Activated gamma-delta T cell treated with Interleukin-2 at 50 U/mL for 16 hours (primary cell): ENCODE data around the gene TTYH3.

Experiments used
- DNase-seq: peaks from one replicate; pipeline ENCODE4 v3.0.0-alpha.2; 2020

TTYH3 gene

DNA sequence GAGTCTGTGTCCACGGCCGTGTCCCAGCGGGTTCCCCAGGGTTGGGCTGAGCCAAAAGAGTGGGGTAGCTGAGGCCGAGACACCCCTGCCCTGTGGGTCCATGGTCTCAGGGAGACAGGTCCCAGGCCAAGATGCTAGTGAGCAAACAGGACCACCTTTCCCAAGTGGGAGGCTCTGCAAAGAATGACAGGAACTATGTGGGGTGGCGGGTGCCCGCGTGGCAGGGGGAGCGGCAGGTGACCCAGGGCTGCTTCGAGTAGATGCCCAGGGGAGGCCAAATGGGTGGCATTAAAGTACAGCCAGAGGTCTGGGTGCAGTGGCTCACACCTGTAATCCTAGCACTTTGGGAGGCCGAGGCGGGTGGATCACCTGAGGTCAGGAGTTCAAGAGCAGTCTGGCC, 18.2 kb downstream of the TTYH3 start:
- no peak for DNase-seq

DNA sequence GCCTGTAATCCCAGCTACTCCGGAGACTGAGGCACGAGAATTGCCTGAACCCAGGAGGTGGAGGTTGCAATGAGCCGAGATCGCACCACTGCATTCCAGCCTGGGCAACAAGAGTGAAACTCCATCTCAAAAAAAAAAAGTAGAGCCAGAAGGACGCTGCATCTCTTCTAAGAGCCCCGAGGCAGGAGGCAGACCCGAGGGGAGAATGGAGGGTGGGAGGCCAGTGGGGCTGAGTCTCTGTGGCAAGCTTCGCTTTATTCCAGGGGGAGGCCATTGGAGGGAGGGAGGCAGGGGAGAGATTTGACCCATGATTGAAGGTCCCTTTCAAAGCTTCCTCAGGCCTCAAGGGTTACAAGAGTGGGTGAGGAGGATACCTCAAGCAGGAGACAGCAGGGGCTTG, 18.7 kb downstream of the TTYH3 start:
- DNase-seq = no peak

DNA sequence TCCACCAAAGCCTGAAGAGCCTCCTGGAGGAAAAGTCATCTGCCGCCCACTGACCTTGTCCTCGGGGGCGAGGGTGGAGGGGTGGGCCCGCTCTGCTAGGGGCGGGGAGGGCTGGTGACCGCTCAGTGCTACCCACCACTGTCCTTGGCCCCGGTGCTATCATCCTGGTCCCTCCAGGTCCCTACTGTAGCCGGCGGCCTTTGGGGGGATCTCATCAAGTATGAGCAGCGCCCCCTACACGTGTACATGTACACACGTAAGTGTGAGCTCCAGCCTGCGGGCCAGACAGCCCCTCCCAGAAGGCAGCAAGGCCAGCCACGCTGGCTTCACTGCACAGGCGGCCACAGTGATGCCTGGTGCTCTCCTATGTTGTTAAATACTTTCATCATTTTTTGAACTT, 19.6 kb downstream of the TTYH3 start:
- no peak for DNase-seq

- DNase-seq = no peak
Measured at GRCh38 chr7:2651847-2652735, 20.3 kb downstream of the TTYH3 start.

DNA sequence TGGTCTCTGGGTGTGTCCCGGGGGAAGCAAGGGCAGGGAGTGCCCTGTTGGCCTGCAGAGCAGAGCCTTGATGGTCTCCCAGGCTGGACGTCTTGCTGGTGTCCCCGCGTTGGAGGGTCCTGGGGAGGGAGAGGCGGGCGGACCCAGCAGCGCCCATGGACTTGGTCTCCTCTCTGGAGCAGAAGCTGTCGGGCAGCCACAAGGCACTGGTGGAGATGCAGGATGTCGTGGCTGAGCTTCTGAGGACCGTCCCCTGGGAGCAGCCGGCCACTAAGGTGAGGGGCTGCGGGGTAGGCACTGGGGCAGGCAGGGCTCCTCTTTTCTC, 20.9 kb downstream of the TTYH3 start:
- no peak for DNase-seq

DNA sequence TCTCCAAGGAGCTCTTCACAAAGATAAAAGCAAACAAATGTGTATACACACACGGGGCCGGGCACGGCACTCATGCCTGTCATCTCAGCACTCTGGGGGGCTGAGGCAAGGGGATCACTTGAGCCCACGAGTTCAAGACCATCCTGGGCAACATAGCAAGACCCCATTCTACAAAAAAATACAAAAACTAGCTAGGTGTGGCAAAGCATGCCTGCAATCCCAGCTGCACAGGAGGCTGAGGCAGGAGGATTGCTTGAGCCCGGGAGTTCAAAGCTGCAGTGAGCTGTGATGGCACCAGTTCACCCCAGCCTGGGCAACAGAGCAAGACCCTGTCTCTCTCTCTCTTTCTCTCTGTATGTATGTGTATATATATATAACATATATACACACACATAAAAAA, 22.3 kb downstream of the TTYH3 start:
- DNase-seq = no peak

DNA sequence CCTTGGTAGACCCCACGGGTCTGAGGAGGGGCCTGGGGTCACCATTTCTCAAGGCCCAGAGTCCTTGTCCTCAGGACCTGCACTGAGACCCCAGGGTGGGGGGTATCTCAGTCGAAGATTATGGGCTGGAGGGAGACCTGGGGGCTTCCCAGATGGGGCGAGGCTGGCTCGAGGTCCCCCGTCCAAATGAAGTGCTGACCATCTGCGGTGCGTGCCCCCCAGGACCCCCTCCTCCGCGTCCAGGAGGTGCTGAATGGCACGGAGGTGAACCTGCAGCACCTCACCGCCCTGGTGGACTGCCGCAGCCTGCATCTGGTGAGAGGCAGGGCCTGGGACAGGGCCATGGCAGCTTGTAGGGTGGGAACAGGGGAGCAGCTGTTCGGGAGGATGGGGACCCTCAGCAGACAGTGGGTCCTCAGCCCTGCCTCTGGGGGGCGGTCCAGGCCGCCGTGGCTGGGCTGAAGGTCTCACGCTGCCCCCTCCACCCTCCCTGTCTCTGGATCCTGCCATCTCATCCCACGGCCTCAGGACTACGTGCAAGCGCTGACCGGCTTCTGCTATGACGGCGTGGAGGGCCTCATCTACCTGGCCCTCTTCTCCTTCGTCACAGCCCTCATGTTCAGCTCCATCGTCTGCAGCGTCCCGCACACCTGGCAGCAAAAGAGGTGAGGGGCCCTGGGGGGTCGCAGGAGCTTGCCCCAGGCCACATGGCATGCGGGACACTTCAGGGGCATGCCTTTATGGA, 24.3 kb downstream of the TTYH3 start:
- no peak for DNase-seq

GRCh38 chr7:2657208-2657607, 25.4 kb downstream of the TTYH3 start:
- DNase-seq = no peak

DNA sequence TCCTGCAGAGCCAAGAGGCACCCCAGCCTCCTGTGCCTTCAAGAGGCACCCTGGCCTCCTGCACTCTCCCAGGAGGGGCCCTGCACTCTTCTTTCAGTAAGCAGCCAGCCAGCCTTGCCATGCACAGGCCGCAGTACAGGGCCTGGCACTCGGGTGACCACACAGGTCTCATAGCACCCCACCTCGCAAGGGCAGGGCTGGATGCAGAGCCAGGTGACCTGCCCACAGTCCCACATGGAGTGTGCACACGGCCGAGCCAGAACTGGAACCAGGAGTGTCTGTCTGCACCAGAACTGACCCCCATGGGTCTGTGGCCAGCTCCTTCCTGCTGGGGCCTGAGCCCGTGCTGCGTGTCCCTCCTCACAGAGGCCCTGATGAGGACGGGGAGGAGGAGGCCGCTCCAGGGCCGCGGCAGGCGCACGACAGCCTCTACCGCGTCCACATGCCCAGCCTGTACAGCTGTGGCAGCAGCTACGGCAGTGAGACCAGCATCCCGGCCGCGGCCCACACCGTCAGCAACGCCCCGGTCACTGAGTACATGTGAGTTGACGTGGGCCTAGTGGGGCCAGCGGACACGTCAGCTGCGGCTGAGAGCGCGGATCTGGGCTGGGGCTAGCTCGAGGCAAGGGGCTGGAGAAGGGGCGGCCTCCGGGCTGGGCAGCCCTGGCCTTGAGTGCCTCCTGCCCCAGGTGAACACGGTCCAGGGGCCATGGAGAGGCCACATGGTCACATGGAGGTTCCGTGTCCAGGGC, 26.3 kb downstream of the TTYH3 start:
- no peak for DNase-seq

DNA sequence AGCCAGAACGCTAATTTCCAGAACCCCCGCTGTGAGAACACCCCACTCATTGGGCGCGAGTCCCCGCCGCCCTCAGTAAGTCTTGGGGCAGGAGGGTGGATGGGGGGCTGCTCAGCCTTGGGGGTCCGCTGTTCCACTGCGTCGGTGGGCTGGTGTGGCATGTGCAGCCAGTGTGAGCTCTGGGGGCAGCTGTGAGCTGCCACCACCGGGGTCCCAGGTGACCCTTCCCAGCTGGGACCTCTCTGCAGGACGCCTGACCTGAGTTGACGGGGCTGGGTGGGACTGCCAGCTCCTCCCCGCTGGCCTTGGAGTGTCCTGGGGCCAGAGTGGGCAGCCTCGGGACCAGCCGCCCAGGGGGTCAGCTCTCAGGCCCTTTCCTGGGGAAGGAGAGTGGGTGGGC, 27.2 kb downstream of the TTYH3 start:
- DNase-seq = no peak

DNA sequence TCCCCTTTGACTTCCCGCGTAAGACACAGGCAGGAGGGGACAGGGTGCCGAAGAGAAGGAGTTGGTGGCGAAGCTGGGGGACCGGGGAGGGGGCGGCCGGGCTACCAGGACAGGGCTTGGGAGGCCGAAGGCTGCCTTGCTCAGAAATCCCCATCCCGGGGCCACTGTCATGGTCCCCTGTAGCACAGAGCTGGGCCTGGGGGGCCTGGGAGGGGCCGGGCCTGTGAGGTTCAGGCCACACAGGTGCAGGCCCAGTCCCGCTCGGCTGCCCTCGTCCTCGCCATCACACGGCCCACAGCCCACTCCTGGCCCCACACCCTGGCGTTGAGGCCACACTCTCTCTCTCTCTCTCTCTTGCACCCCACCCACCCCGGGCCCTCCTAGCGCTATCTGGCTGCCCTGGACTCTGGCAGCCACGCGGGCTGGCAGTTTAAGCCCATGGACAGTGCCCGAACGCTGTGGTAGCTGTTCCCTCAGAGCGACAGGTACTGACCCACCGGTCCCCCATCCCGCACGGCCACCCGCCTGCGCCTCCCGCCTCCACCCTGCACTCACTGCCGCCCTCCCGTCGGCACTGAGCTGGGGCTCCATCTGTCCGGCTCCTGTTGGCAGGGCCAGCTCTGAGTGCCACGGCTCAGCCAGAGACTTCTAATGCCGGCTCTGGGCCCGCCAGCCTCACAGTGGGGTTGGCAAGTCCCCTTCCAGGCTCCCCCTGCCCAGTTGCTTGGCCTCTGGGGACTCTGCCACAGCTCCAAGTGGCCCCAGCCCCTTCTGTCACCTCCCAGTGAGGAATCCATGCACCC, 28.0 kb downstream of the TTYH3 start:
- no peak for DNase-seq

DNA sequence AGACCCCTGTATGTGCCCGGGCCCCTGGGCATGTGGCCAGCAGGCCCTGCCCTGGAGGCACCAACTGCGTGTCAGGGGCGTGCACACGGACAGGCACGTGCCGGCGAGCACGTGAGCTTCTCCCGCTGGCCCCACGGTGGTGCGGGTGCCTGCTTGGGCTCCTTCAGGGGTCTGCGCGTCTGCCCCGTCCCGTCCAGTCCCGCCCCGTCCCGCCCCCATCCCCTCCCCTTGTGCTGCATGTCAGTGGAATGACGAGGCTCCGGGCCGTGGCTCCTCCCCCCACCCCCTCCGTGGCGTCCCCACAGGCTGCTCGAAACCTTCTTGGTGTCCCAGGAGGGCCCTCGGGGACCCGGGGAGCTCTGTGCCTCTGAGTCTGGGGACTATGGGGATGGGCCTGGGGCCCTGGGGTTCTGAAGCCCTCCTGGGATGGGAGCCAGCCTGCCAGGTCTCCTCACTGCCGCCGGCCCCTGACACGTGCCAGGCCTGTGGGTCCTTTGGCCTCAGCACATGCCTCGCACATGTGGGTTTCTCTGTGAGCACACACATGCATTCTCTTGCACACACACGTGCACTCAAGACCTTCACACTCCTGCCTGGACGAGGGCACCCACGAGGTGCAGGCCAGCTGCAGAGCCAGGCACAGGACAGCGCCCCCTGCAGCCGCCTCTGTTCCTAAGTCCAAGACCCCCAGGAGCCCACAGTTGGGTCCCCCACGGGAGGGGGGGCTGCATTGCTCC, 28.7 kb downstream of the TTYH3 start:
- DNase-seq = no peak

- no peak for DNase-seq
Measured at GRCh38 chr7:2661096-2661449, 29.3 kb downstream of the TTYH3 start.

DNA sequence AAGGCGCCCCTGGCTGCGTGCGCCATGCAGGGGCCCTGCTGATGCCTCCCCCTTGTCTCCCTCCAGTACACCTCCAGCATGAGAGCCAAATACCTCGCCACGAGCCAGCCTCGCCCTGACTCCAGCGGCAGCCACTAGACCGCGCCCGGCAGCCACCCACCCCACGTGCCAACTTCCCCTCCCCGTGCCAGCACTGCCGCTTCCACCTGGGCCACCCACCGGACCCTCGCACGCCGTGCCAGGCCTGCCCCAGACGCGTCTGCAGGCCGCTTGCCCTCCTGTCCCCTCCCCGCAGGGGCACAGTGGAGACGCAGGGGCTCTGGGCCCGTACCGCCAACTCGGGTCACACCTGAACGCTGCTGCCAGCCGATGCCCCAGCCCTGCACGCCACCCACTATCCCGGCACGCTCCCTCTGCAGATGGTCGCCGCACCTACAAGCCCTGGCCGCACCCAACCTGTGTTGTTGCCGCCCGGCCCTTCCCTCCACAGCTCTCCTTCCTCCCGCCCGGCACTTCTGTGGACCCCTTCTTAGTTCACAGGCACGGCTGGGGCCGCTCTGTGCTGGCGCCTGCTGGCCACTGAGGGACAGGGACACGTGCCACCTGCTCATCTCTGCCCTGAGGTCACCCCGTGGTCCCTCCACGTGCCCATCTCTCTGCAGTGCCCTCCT, 30.0 kb downstream of the TTYH3 start:
- DNase-seq = no peak

GRCh38 chr7:2662273-2663120, 30.7 kb downstream of the TTYH3 start:
- no peak for DNase-seq

GRCh38 chr7:2663121-2663886, 31.5 kb downstream of the TTYH3 start:
- DNase-seq = no peak

- no peak for DNase-seq
Measured at GRCh38 chr7:2663960-2664359, 32.2 kb downstream of the TTYH3 start.

GRCh38 chr7:2665359-2665791, 33.6 kb downstream of the TTYH3 start:
- DNase-seq = no peak

DNA sequence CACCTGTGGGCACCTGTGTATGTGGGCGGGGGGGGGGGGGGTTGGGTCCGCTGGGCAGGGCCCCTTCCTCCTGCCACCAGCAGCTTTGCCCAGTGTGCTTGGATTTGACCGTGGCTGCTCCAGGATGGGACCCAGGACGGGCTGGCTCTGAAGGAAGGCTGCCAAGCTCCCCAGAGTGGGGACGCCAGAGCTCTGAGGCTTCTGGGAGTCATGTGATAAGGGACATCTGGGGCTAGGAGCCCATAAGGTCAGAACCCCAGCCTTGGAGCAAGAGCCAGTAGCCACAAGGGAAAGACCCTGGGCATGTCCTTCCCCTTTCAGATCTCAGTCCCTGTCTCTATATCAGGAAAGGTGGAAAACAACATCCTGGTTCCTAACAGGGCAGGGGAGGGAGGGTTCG, 34.4 kb downstream of the TTYH3 start:
- no peak for DNase-seq
